GM15510 (cell line): ENCODE results near the gene NPDC1.

Source experiments
- POLR2A ChIP-seq: IDR thresholded peaks from 3 replicates; pipeline ENCODE4 v1.6.1; 2011; ENCODE audit warnings: borderline replicate concordance; ENCODE audit not compliant: insufficient read length; ENCODE audit errors: extremely low read depth

NPDC1 gene, protein sequence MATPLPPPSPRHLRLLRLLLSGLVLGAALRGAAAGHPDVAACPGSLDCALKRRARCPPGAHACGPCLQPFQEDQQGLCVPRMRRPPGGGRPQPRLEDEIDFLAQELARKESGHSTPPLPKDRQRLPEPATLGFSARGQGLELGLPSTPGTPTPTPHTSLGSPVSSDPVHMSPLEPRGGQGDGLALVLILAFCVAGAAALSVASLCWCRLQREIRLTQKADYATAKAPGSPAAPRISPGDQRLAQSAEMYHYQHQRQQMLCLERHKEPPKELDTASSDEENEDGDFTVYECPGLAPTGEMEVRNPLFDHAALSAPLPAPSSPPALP

DNA sequence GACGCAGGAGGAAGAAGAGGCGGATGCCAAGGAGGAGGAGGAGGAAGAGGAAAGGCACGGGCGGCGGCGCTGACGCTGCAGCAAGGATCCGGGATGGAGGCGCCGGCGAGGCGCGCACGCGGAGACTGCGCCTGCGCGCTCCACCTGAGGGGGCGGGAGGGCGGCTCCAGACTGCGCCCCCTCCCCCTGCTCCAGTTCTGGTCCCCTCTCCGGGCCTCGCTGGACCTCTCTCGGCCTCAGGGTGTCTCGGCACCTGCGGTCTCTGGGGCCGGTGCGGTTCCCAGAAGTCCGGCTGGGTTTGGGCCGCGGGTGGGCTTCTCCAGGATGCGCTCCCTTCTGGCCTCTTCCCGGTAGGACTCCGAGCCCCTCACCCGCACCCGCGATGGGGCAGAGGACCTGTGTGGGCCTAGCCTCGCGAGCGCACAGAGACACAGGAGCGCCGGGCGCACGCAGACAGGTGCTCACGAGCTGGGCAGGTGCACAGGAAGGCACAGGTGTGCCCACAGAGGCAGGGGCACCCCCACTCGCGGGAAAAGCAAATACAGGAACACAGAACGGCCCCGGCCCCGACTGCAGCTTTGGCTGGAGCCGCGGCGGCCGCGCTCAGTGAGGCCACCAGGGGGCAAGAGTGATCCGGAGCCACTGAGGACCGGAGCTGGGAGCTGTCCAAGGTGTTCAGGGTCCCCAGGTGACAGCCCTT lies at the start of gene NPDC1:
Gene NPDC1 (minus strand): TSS at position 90 of the 700 bp plus-strand sequence. CDS start 188 bp downstream, outside the sequence.
- TF ChIP-seq POLR2A, result no peak

DNA sequence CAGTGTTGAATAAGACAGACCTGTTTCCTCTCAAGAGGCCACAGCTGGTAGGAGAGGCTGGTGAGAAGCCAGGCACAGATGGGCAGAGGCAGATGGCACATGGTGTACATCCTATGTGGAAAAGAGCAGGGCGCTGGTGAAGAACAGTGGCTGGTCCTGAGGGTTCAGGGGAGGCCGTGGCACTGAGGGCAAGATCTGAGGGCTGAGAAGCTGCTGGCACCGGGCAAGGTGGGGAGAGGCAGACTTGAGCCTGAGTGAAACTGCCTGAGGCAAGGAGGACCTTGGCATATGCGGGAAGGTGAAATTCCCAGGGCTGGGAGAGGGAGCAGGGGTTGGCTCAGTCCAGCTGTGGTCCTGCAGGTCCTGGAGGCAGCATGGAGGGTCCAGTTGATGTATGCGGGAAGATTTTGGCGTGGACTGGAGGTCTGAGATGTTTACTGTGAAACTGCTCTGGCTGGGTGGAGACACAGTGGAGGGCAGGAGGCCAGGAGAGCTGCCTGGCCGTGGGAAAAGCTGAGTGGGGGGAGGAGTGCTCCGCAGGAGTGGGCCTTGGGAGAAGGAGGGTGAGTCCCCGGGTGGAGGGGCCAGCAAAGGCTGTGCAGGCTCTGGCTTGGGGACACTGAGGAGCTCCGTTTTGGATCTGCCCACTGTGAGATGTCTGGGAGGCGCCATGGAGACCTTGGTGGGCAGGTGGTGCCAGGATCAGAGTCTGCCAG lies 43.4 kb upstream of the NPDC1 start:
- TF ChIP-seq POLR2A, result no peak

DNA sequence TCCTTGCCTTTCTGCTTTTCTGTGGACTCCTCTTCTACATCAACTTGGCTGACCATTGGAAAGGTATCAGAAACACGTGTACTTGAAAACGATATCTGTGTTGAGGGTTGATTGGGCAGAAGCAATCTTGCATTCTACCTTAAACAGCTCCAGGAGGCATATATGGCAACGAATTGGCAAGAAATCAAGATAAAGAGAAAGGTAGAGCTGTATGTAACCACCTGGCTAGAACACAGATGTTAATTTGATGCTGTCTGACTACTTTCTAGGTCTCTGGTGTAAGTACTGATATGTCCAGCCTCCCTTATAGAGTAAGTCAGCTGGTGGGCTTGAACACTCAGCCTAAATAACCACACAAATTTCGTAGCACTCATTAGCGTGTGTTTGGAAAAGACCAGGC lies 42.1 kb upstream of the NPDC1 start:
- TF ChIP-seq POLR2A, result no peak

DNA sequence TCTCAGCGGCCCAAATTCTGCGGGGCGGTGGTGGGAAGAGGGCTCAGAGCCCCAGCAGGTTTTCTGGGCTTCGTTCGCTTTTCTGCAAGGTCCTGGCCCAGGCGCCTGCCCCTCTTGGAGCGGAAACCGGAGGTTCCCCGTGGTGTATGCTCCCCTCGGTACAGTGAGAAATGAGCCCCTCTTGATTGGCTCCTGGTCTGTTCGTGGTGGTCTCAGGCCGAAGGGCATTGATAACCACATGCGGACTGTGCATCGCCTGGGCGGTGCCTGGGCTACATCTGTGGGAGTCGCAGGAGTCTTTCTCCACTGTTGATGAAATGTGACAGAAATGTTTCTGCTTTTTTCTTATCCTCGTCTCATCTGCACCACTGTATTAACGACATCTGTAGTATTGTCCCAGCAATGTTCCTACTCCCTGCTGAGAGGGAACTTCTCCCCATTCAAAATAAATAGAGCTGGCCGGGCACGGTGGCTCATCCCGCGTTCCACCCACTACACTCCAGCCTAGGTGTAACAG lies 41.5 kb upstream of the NPDC1 start:
- TF ChIP-seq POLR2A, result no peak

DNA sequence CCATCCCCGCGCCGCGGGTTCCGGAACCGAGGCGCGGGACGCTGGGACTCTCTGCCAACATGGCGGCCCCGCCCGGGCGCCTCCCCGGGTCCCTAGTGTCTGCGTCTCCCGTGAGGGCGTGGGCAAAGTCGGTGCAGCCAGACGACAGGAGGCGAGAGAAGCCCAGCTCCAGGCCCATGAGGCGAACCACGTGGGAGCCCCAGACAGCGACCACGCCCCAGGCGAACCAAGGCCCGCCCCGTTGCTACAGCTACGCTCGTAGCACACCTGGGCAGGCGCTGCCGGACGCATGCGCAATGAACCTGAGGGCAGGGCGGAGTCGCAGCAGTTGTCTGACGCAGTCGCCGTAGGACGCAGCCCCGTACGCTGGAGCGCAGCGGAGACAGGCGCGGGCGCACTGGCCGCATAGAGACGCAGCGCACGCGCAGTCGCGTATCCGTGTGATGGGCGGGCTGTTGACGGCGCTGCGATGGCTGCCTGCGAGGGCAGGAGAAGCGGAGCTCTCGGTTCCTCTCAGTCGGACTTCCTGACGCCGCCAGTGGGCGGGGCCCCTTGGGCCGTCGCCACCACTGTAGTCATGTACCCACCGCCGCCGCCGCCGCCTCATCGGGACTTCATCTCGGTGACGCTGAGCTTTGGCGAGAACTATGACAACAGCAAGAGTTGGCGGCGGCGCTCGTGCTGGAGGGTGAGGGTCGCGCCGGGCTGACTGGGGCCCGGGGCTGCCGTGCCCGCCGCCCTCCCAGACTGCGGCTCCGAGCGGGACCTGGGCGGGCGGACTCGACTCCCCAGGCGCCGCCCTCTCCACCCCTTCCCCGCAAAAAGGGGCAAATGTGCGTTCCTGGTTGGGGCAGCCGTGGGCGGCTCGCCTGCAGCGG lies 40.8 kb upstream of the NPDC1 start, which contains the start of gene MAN1B1:
Gene MAN1B1 (plus strand): TSS at position 455 of the 878 bp plus-strand sequence. CDS start 15 bp downstream, at position 470.
- TF ChIP-seq POLR2A, result peak; percentile 58

DNA sequence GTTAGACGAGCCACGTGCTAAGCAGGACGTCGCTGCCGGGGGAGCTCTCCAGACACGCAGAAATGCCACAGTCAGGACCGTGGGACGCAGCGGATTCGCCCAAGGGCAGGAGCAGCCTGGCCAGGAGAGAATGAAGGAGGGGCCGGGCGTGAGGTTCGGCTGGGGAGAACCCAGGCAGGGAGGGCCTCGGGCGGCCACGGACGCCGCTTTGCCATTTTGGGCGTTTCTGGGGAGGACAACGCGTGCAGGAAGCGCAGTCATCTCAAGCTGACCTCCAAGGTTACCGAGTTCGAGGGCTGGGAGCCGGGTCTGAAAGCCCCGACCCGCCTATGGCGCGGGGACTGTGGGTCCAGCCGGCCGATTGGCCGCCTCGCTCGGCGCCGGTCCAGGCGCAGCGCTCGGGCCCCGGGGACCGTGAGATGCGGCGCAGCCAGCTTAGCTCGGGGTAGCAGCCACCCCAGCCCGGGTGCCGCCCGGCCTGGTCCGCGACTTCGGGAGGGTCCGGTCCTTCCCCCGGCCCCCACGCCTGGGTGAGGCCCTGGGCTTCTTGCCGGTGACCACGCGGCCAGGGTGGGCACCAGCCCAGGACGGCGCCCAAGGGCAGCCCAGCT lies 40.0 kb upstream of the NPDC1 start:
- peak; percentile 38 for TF ChIP-seq POLR2A

DNA sequence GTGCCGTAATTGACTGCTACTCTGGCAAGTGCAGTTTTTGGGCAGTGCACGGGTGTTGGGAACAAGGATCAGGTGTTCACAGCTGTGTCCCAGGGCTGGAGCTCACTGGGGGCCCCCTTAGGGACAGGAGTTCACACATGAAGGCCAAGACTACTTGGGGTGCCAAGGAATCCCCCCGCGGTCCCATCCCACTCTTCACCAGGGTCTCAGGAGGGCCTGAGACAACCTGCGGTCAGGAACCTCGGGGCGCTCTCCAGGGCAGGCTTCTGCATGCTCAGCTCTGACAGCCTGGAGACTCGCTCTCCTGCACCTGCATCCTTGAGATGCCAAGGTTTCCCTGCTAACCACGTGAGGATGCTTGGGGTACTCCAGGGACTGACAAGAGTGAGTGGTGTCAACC lies 38.5 kb upstream of the NPDC1 start:
- TF ChIP-seq POLR2A, result no peak

DNA sequence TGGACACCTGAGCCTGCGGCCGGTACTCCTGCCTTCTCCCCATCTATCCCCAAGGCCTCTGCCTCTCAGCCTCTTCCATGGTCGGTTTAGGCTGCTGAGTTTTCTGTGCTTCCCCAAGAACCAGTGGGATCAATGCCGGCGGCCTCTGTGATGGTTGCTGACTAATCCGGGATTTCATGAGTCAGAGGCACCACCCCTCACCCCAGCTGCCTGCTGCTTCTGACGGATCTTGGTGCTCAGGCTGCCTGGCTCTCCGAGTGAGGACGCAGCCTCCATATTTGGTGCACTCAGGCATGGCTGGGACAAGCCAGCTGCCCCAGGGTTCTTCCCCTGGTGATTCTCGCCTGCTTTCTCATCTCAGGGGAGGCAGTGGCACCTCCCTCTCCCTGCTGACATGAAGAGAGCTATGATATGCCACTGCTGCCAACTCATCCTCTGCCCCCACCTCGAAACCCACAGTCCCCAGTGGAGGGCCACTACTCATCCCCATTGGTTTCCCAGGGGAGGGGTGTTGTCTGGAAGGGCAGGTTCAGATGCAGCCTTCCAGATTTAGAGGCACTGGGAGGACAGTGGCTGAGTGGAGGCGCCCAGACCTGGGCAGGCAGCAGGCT lies 37.5 kb upstream of the NPDC1 start:
- TF ChIP-seq POLR2A, result no peak

DNA sequence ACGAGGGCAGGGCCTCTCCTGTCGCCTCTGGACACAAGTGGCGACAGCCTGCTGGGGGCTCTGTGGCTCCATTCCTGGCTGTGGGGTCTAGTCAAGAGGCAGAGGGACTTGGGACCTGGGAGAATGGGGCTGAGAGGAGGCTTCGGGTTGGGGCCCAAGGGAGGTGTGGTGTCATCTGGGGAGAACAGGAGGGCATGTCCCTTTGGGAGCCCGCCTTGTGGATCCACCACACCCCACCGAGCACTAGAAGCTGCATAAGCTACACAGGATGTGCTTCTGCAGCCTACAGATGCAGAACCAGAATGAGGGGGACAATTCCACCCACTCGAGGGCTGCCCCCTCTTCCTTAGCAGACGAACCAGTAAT lies 36.9 kb upstream of the NPDC1 start:
- no peak for TF ChIP-seq POLR2A

DNA sequence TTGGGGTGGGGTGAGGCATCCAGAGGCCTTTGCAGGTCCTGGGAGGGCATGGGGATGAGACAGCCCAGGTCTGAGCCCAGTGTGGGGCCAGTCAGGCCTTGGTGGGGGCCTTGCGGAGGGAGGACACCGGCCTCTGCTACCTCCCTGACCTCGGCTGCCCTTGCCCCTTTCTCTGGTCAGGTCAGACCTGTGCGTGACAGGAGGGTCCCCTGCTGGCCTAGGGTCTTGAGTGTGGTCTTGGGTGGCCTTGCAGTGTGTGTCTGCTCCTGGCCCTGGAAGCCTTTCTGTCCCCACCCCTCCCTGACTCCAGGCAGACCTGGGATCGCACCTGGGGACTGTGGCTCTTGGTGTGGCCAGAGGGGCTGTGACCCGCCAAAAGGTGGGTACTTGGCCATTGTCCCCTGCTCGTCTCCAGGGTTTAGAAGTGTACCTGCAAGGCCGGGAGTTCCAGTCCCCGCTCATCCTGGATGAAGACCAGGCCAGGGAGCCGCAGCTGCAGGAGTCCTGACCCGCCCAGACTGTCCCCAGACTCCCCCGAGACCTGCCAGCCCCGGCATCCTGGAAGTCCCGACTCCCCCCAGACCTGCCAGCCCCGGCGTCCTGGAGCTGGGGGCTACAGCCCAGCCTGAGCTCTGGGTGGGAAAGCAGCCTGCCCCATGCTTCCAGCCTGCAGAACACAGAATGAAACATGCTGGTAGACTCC lies 36.4 kb upstream of the NPDC1 start:
- TF ChIP-seq POLR2A, result no peak

DNA sequence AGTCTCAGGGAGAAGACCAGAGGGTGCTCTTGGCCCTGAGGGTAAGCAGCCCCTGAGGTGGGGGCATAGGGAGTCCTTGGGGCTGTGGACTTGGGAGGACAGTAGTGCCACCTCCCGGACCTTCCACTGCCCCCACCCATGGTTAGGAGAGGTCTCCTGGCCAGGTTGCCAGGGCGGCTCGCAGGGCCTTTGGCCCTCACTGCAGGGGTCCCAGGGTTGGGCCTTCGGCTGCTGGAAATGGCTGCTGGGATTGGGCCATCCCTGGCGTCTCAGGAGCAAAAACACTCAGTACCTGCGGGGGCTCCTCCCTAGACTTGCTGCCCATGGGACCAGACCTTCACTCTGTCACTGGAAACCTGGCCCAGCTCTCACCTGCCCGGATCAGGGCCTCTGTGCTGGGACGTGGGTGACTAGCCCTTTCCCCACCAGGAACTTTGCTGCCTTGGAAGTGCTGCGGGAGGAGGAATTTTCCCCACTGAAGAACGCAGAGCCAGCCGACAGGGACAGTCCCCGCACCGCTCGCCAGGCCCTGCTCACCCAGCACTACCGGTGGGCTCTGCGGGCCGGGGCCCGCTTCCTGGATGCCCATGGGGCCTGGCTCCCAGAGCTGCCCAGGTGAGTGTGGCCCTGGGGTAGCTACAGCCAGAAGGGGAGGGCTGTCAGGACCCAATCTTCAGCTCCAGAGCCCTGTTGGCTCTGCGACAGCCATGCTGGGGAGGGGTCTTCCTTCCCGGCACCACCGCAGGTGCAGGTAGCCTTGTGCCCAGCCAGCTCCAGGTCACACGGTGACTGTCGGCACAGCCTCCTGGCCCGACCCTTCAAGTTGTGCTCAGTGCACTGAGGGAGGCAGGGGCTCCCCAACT lies 34.5 kb upstream of the NPDC1 start:
- no peak for TF ChIP-seq POLR2A

DNA sequence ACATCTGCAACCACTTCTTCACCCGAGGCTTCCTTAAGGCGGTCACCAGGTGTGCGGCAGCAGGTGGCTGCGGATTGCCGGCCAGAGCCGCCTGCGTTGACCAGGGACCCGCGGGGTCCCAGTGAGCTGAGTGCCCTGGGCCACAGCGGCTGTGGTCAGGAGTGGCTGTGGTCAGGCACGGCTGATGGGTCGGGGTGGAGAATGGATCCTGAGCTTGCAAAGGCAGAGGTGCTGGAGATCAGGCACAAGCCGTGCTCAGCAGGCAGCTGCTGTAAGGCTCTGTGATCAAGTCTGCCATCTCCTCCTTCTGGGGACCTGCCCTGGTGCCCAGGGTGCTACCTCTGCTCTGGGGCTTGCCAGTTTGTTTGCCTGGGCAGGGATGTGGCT lies 33.4 kb upstream of the NPDC1 start:
- TF ChIP-seq POLR2A, result no peak

DNA sequence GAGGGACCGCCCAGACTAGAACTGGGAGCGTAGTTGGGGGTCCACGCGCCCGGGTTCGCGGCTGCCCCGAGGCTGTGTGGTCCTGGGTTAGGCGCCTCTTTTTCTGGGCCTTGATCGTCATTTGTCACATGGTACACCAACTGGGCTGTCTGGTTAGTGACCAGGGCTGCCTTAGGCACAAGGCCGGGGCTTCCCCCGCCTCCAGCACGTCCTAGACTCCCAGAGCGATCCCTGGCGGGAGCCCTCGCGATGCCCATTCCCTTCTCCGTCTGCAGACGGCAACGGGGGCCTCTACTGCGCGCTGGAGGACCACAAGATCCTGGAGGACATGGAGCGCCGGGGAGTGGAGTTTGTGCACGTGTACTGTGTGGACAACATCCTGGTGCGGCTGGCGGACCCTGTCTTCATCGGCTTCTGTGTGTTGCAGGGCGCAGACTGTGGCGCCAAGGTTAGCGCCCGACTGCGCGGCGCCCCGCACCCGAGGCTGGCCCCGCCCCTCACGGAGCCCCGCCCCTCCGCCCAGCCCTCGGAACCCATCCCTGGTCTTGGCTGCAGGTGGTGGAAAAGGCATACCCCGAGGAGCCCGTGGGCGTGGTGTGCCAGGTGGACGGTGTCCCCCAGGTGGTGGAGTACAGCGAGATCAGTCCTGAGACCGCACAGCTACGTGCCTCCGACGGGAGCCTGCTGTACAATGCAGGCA lies 32.9 kb upstream of the NPDC1 start:
- no peak for TF ChIP-seq POLR2A
